Subcutaneous adipose tissue (tissue), 4 donors: ENCODE results near the gene STX7. TPM values are rescaled to one million over a fixed set of nuclear protein-coding genes. Genes with fewer than 3 reads are reported as not detected.

Experiments used
- CTCF ChIP-seq: fragments of 450-650 bp; IDR thresholded peaks from one replicate; pipeline ENCODE4 v1.5.1; 2016; ENCODE audit warnings: low read depth, mild to moderate bottlenecking, control low read depth, antibody characterized with exemption, moderate library complexity
- total RNA-seq, 4 donors: library from RNA; depleted of rRNA; stranded (reverse); fragments of >200 nt; gene quantifications; one replicate each; pipeline ENCODE4 v1.1.0, GENCODE V29; 2016

The STX7 gene
- total RNA-seq, 4 donors from 2014 or later: 38.4 to 94.7 (median 57.1) TPM

- TF ChIP-seq CTCF: no peak
Measured at GRCh38 chr6:132423839-132424238, 89.1 kb downstream of the STX7 start.

- no peak for TF ChIP-seq CTCF
Measured at GRCh38 chr6:132418235-132418965, 94.5 kb downstream of the STX7 start.

- TF ChIP-seq CTCF: no peak
Measured at GRCh38 chr6:132414761-132415160, 98.2 kb downstream of the STX7 start.

- TF ChIP-seq CTCF: no peak
Measured at GRCh38 chr6:132414322-132414721, 98.6 kb downstream of the STX7 start.

GRCh38 chr6:132413499-132413802 is 99.5 kb downstream of the STX7 start:
- TF ChIP-seq CTCF: no peak

- no peak for TF ChIP-seq CTCF
Measured at GRCh38 chr6:132412656-132413498, 100.0 kb downstream of the STX7 start.

- TF ChIP-seq CTCF: no peak
Measured at GRCh38 chr6:132411296-132411695, 101.6 kb downstream of the STX7 start.
